Fibroblast of gingiva (primary cell): Measurements from ENCODE around the gene ABCA4.
A peak's percentile ranks its signal among the peaks of the same experiment; 100 is the strongest.
"Not testable (repeated sequence)": the region's sequence is repeated elsewhere in the genome, so short reads cannot be mapped to it uniquely, and the experiment has no call there.

Experiments used
- DNase-seq: peaks from one replicate; pipeline ENCODE4 v3.0.0-alpha.2; 2011; ENCODE audit warnings: low read depth

Gene ABCA4

GRCh38 chr1:94004924-94005323 is 116.0 kb downstream of the ABCA4 start:
- DNase-seq = peak; percentile 24

- DNase-seq = no peak
These were observed 118.7 kb downstream of the ABCA4 start for GRCh38 chr1:94002046-94002787.

- no peak for DNase-seq
These were observed 119.4 kb downstream of the ABCA4 start for GRCh38 chr1:94001397-94002045.

- DNase-seq = no peak
These were observed 120.3 kb downstream of the ABCA4 start for GRCh38 chr1:94000510-94001282.

DNA sequence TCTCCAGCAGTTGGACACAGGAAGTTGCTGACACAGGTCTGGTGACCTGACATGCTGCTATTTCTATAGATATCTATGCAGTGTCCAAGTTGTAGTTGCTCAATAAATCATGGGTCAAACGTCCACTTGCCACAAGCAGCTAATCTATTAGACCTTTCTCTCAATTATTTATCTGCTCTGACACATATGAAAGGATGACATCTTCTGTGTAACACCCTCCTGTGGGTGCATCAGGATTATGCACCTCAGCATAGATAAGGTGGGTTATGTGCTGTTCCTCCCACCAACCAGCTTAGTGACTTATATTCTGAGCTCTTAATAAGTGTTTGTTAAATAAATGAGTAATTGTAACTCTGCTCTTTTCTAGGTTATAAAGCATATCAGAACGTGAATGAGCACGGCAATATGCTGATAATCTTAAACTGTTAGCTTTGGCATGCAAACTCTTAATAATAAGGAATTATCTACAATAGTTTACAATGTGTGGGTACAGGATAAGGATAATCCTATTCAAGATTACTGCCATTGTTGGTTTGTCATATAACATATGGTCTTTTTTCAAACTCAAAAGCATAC is 121.0 kb downstream of the ABCA4 start:
- no peak for DNase-seq

DNA sequence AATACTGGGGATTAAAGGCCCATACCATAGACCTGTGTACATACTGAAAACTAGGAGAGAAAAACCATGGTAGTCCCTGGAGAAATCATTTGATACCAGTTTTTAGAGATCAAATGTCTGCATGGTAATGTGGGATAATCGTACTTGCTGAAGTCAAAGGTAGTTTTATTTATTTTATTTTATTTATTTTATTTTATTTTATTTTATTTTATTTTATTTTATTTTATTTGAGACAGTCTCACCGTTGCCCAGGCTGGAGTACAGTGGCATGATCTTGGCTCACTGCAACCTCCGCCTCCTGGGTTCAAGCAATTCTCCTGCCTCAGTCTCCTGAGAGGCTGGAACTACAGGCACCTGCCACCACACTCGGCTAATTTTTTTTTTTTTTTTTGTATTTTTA is 122.4 kb downstream of the ABCA4 start:
- DNase-seq = not testable (repeated sequence)

DNA sequence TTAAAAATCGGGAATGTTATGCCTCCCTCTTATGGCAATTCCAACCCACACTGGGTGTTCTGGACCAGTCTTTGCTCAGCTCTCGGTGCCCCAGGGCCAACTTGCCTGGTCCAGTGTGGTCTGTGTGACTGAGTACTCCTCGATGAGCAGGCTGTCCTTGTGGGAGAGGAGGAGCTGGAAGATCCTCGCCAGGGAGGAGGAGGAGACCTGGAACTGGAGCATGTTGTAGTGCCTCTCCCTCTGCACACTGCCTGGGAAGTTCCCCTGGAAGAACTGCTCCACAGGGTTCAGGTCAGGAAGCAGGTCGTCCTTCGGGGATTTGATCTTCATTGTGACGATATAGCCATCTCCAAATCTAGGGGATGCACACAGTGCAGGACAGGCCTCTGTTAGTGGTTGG is 123.2 kb downstream of the ABCA4 start:
- no peak for DNase-seq

DNA sequence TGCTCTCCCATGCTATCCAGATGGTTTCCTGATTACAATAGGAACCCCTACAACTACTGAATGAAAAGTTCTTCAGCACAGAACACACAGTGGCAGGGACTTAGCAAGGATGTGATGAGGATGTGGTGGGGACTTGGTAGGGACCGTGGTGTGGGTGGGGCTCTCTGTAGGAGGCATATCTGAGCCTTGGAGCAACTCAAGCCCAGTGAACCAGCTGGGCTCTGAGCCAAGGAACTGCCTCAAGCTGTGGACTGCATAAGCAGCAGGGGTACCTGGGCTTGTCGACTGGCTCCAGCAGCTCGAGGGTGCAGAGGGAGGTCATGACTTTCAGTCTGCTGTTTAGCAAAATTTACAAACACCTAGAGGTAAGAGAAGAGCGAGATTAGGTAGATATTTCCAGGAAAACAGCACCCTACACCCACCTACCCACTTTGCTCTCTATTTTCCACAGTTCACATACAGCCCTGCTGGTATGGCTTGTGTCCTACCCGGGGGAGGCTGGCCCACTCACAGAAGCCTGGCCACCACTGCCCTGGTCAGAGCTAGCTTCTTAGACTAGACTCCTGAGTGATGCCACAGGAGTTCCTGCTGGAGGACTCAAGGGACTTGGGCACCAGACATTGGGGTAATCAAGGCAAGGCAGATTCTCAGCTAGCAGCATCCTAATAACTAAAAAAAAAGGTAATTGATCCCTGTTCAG is 125.0 kb downstream of the ABCA4 start:
- DNase-seq = no peak

DNA sequence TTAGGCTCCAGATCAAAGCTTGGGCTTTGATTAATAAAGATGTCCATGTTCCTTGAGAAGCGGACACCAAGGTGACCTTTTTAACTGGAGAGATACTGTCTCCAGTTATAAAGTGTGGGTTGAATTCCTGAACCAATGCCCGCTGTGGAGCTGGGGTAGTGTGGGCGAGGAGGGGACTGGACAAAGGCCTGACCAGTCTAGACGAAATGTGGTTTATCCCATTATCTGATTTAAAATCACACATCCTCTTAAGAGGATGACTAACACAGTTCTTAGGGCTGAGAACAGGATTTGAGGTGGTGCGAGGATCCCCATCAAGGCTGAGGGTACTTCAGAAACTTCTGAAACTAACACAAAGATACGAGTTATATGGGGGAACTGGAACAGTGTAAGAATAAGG is 127.2 kb downstream of the ABCA4 start:
- DNase-seq = no peak

DNA sequence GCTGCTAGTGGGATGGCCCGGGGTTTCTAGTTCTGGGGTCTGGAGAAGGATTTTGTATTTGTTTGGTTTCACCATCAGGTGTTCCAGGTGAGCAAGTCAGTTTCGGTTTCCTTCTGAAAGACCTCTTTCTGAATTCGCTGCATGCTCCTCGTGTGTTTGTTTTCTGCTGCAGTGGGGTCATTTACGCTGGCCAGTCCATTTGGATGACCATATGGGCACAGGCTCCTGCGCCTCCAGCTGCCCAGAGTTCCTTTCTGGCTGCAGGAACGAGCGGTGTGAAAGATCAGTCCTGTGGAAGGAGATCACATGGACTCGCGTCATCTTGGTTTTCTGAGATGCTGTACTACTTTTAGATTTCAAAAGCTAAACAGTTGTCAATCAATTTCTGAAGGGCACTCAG is 128.0 kb downstream of the ABCA4 start:
- no peak for DNase-seq

GRCh38 chr1:93992190-93992589 is 128.8 kb downstream of the ABCA4 start:
- no peak for DNase-seq

DNA sequence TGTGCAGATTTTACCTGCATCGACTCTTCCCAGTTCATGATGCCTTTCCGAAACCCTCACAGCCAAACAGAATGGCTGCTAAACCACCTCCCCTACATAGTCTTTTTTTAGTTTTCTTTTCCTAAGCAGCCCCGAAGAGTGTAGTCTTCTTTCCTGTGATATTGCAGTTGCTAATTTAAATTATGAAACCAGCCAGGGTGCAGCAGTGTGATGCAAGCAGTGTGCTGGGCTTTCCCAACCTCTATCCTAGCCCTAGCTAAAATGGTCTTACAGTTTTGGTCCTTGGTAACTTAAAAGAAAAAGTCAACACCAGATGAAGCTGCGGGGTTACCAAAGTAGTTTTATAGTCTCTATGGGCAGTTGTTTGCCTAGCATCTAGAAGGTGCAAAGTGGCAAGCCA is 129.7 kb downstream of the ABCA4 start:
- DNase-seq = no peak

DNA sequence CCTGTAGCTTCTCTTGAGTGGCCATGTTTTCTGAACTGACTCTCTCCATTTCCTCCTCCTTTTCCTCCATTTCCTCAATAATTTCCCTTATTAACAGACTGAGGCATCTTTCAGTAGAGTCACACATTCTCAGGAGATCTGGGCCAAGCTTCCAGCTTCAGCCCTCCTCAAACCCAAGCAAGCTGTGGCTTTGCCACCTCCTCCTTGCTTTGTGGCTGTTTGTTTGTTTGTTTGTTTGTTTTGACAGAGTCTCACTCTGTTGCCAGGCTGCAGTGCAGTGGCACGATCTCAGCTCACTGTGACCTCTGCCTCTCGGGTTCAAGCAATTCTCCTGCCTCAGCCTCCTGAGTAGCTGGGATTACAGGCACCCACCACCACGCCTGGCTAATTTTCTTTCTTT is 130.5 kb downstream of the ABCA4 start:
- not testable (repeated sequence) for DNase-seq

- DNase-seq = no peak
These were observed 130.9 kb downstream of the ABCA4 start for GRCh38 chr1:93990010-93990409.

DNA sequence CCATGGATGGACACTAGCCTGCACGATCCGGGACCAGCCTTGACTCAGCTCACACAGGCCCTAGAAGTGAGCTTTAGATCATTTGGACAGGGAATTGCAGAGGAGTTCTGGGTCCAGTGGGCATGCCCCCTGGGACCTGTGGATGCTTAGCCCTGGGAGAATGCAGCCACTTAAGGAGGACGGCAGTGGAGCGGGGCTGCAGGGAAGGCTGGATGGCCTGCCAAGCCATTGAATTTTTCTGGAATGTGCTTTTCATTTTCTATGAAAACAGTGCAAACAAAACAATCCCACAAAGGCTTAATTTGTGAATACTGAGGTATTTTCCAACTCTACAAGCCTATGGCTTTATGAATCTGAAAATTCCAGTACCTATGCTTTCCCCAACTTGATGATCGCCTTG is 131.3 kb downstream of the ABCA4 start:
- DNase-seq = no peak

GRCh38 chr1:93988634-93989350 is 132.2 kb downstream of the ABCA4 start:
- DNase-seq = peak; percentile 73

DNA sequence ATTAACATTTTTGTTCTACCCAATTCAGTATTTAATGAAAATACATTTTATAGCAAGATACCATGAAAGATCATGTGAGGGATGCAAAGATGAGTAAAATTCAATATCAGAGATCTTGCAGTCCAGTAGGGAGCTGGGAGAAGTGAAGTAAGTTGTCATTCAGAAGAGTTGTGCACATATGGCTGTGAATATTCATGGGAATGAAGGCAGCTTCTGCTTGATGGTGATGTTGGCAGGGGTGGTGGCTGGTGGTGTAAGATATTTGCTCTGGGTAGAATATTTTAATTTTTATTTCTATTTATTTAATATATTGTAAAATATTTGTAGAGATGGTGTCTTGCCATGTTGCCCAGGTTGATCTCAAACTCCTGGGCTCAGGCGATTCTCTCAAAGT is 139.7 kb downstream of the ABCA4 start:
- no peak for DNase-seq

- no peak for DNase-seq
These were observed 140.4 kb downstream of the ABCA4 start for GRCh38 chr1:93980320-93981273.

DNA sequence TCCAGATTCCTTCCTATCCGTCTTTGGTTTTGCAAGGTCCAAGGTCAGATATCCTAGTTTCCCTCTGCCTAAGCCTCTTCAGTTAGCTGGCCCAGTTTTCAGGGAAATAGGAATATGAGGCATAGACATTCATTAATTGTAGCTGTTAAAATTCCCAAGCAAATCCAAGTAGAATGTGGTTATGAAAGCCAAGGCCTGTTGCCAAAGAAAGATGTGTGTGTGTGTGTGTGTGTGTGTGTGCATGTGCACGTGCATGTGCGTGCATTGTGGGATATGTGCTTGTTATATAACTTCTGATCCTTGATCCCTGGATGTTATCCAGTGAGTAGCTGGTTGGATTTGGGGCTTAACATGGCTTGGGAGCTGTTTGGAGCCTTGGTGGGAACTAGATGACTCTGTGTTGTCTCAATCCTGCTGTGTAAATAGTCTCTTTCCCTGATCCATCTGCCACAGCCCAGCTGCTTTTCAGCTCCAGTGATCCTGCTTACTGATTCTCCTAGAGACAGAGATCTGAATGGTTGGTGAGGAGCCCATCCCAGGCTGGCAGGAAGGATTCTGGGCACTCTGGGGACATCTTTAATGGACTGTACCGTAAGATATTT is 141.1 kb downstream of the ABCA4 start:
- peak; percentile 62 for DNase-seq
